Skeletal muscle satellite cell (primary cell): ENCODE measurements around the gene GPC6.

Experiments
- H3K27me3 ChIP-seq: 2 replicates; pipeline ENCODE4 v1.7.0; 2013; ENCODE audit warnings: low read length; ENCODE audit not compliant: control insufficient read depth, insufficient read depth
- H3K36me3 ChIP-seq: 2 replicates; pipeline ENCODE4 v1.7.0; 2013; ENCODE audit warnings: mild to moderate bottlenecking, control low read depth, low read length; ENCODE audit not compliant: insufficient read depth
- H3K4me1 ChIP-seq: 2 replicates; pipeline ENCODE4 v1.7.0; 2013; ENCODE audit warnings: low read length; ENCODE audit not compliant: control insufficient read depth, insufficient read depth
- H3K4me2 ChIP-seq: 2 replicates; pipeline ENCODE4 v1.7.0; 2013; ENCODE audit warnings: mild to moderate bottlenecking, low read length
- H3K4me3 ChIP-seq: 2 replicates; pipeline ENCODE4 v1.7.0; 2013; ENCODE audit warnings: low read length
- H3K9ac ChIP-seq: 2 replicates; pipeline ENCODE4 v1.7.0; 2013; ENCODE audit warnings: mild to moderate bottlenecking, low read depth, low read length, moderate library complexity
- H3K9me3 ChIP-seq: replicated peaks from 2 replicates; pipeline ENCODE4 v1.7.0; 2013; ENCODE audit warnings: mild to moderate bottlenecking, control low read depth, low read length

Gene GPC6

GRCh38 chr13:94319501-94319900 lies 1092.9 kb downstream of the GPC6 start:
- Histone ChIP-seq H3K36me3 (no peaks in the 10 kb centered on the region), H3K9me3 (no peaks in the 10 kb centered on the region), H3K4me2 (no peak overlapping the region), H3K9ac (no peak overlapping the region), H3K27me3 (no peaks in the 10 kb centered on the region), H3K4me1 (peaks cover 25% of the 10 kb centered on the region), H3K4me3 (no peak overlapping the region)

GRCh38 chr13:94322925-94323763 lies 1096.5 kb downstream of the GPC6 start:
- no peak overlapping the region for H3K4me3 ChIP-seq
- no peak overlapping the region for H3K9ac ChIP-seq
- H3K4me2 ChIP-seq: no peak overlapping the region
- no peaks in the 10 kb centered on the region for H3K36me3 ChIP-seq
- H3K4me1 ChIP-seq: peaks cover 17% of the 10 kb centered on the region
- H3K9me3 ChIP-seq: no peaks in the 10 kb centered on the region
- no peaks in the 10 kb centered on the region for H3K27me3 ChIP-seq

- Histone ChIP-seq H3K36me3 (no peaks in the 10 kb centered on the region), H3K4me2 (no peak overlapping the region), H3K27me3 (no peaks in the 10 kb centered on the region), H3K4me1 (peaks cover 20% of the 10 kb centered on the region), H3K4me3 (no peak overlapping the region), H3K9me3 (no peaks in the 10 kb centered on the region), H3K9ac (no peak overlapping the region)
Observed at GRCh38 chr13:94323764-94324758, 1097.5 kb downstream of the GPC6 start.

- no peak overlapping the region for H3K9ac ChIP-seq
- no peaks in the 10 kb centered on the region for H3K36me3 ChIP-seq
- no peaks in the 10 kb centered on the region for H3K9me3 ChIP-seq
- no peaks in the 10 kb centered on the region for H3K27me3 ChIP-seq
- H3K4me2 ChIP-seq: no peak overlapping the region
- H3K4me3 ChIP-seq: no peak overlapping the region
- peaks cover 28% of the 10 kb centered on the region for H3K4me1 ChIP-seq
Observed at GRCh38 chr13:94324767-94325540, 1098.3 kb downstream of the GPC6 start.

GRCh38 chr13:94325650-94326049 lies 1099.0 kb downstream of the GPC6 start:
- Histone ChIP-seq H3K36me3 (no peaks in the 10 kb centered on the region), H3K9me3 (no peaks in the 10 kb centered on the region), H3K27me3 (no peaks in the 10 kb centered on the region), H3K4me2 (no peak overlapping the region), H3K4me3 (no peak overlapping the region), H3K4me1 (peaks cover 35% of the 10 kb centered on the region), H3K9ac (no peak overlapping the region)

- Histone ChIP-seq H3K9ac (no peak overlapping the region), H3K27me3 (no peaks in the 10 kb centered on the region), H3K36me3 (no peaks in the 10 kb centered on the region), H3K9me3 (no peaks in the 10 kb centered on the region), H3K4me2 (no peak overlapping the region), H3K4me1 (peaks cover 35% of the 10 kb centered on the region), H3K4me3 (no peak overlapping the region)
Observed at GRCh38 chr13:94327318-94327717, 1100.7 kb downstream of the GPC6 start.

GRCh38 chr13:94328381-94329041 lies 1101.9 kb downstream of the GPC6 start:
- Histone ChIP-seq H3K27me3 (no peaks in the 10 kb centered on the region), H3K4me3 (no peak overlapping the region), H3K9me3 (no peaks in the 10 kb centered on the region), H3K9ac (peak overlapping the region; percentile 27), H3K4me1 (peaks cover 29% of the 10 kb centered on the region), H3K36me3 (no peaks in the 10 kb centered on the region), H3K4me2 (no peak overlapping the region)

GRCh38 chr13:94329277-94329676 lies 1102.7 kb downstream of the GPC6 start:
- Histone ChIP-seq H3K4me2 (peak overlapping the region; percentile 76), H3K4me1 (peaks cover 29% of the 10 kb centered on the region), H3K27me3 (no peaks in the 10 kb centered on the region), H3K36me3 (no peaks in the 10 kb centered on the region), H3K9me3 (no peaks in the 10 kb centered on the region), H3K4me3 (peak overlapping the region; percentile 45), H3K9ac (peak overlapping the region; percentile 27)

- Histone ChIP-seq H3K4me3 (peak overlapping the region; percentile 45), H3K4me1 (peaks cover 29% of the 10 kb centered on the region), H3K9me3 (no peaks in the 10 kb centered on the region), H3K36me3 (no peaks in the 10 kb centered on the region), H3K27me3 (no peaks in the 10 kb centered on the region), H3K4me2 (peak overlapping the region; percentile 76), H3K9ac (peak overlapping the region; percentile 27)
Observed at GRCh38 chr13:94329754-94330551, 1103.3 kb downstream of the GPC6 start.

- no peaks in the 10 kb centered on the region for H3K36me3 ChIP-seq
- H3K4me2 ChIP-seq: peak overlapping the region; percentile 76
- no peaks in the 10 kb centered on the region for H3K27me3 ChIP-seq
- H3K4me3 ChIP-seq: no peak overlapping the region
- peaks cover 30% of the 10 kb centered on the region for H3K4me1 ChIP-seq
- H3K9me3 ChIP-seq: no peaks in the 10 kb centered on the region
- H3K9ac ChIP-seq: no peak overlapping the region
Observed at GRCh38 chr13:94330552-94331071, 1104.0 kb downstream of the GPC6 start.
